Activated naive CD4-positive, alpha-beta T cell (primary cell): ENCODE data around the gene RALGPS2.

Experiments
- DNase-seq, 4 experiments: peaks; one replicate each; lab custom pipeline; 2025; lab: John Stamatoyannopoulos, UW

RALGPS2 gene

GRCh38 chr1:178724728-178725465 is at the start of gene RALGPS2:
Gene RALGPS2, plus strand, starts transcription at chr1:178725244. Its CDS starts 51,521 bp downstream, at chr1:178776765.
- peak in 3 of 4 experiments; percentile 5 to 72 (median 32) for DNase-seq

- DNase-seq = no peak
Measured at GRCh38 chr1:178679237-178679636, 45.8 kb upstream of the RALGPS2 start.

- DNase-seq = no peak
Measured at GRCh38 chr1:178682429-178682828, 42.6 kb upstream of the RALGPS2 start.

- no peak for DNase-seq
Measured at GRCh38 chr1:178682886-178683285, 42.2 kb upstream of the RALGPS2 start.

- no peak for DNase-seq
Measured at GRCh38 chr1:178683291-178683690, 41.8 kb upstream of the RALGPS2 start.

- no peak for DNase-seq
Measured at GRCh38 chr1:178684111-178684510, 40.9 kb upstream of the RALGPS2 start.

GRCh38 chr1:178684542-178685000 is 40.5 kb upstream of the RALGPS2 start:
- DNase-seq = no peak

GRCh38 chr1:178686407-178686806 is 38.6 kb upstream of the RALGPS2 start:
- DNase-seq = no peak

- no peak for DNase-seq
Measured at GRCh38 chr1:178688244-178688643, 36.8 kb upstream of the RALGPS2 start.

- DNase-seq = no peak
Measured at GRCh38 chr1:178689769-178690168, 35.3 kb upstream of the RALGPS2 start.

GRCh38 chr1:178690496-178690895 is 34.5 kb upstream of the RALGPS2 start:
- DNase-seq = no peak

GRCh38 chr1:178692564-178693327 is 32.3 kb upstream of the RALGPS2 start:
- no peak for DNase-seq

- no peak for DNase-seq
Measured at GRCh38 chr1:178693366-178693765, 31.7 kb upstream of the RALGPS2 start.

- DNase-seq = no peak
Measured at GRCh38 chr1:178694923-178695525, 30.0 kb upstream of the RALGPS2 start.

- DNase-seq = no peak
Measured at GRCh38 chr1:178702146-178702545, 22.9 kb upstream of the RALGPS2 start.

GRCh38 chr1:178704833-178705232 is 20.2 kb upstream of the RALGPS2 start:
- no peak for DNase-seq

- DNase-seq = no peak
Measured at GRCh38 chr1:178706432-178706831, 18.6 kb upstream of the RALGPS2 start.

GRCh38 chr1:178713259-178713658 is 11.8 kb upstream of the RALGPS2 start:
- no peak for DNase-seq

GRCh38 chr1:178714453-178714852 is 10.6 kb upstream of the RALGPS2 start:
- DNase-seq = no peak

- no peak for DNase-seq
Measured at GRCh38 chr1:178716111-178716510, 8.9 kb upstream of the RALGPS2 start.

- DNase-seq = no peak
Measured at GRCh38 chr1:178718520-178718919, 6.5 kb upstream of the RALGPS2 start.

- DNase-seq = no peak
Measured at GRCh38 chr1:178723546-178723945, 1.5 kb upstream of the RALGPS2 start.

GRCh38 chr1:178724376-178724727 is 692 bp upstream of the RALGPS2 start:
- no peak for DNase-seq
